GM23338 (cell line): ENCODE results near the gene MYLK. TPM values are rescaled to one million over a fixed set of nuclear protein-coding genes. Genes with fewer than 3 reads are reported as not detected.

ENCODE experiments used
- ATAC-seq: fragments of 200-7000 bp; cut with Tn5 transposase; 3 replicates; pipeline ENCODE4 v1.9.1; 2020
- DNase-seq: peaks from one replicate; pipeline ENCODE4 v3.0.0-alpha.2; 2015; ENCODE audit warnings: low spot score
- H2AFZ ChIP-seq: fragments of 200-600 bp; sonication (generic); 2 replicates; pipeline ENCODE4 v1.8.0; 2016; ENCODE audit warnings: antibody characterized with exemption, mild to moderate bottlenecking, moderate library complexity
- H3F3A ChIP-seq: fragments of 200-600 bp; sonication (generic); replicated peaks from 2 replicates; pipeline ENCODE4 v1.8.0; 2017; ENCODE audit warnings: antibody characterized with exemption, mixed run types, low read depth
- H3K27ac ChIP-seq: fragments of 200-600 bp; sonication (generic); 2 replicates; pipeline ENCODE4 v1.6.1; 2016; ENCODE audit warnings: low read depth
- H3K27me3 ChIP-seq: fragments of 200-600 bp; sonication (generic); 2 replicates; pipeline ENCODE4 v1.8.0; 2016; ENCODE audit warnings: mild to moderate bottlenecking, mixed run types, moderate library complexity; ENCODE audit not compliant: insufficient read depth
- H3K36me3 ChIP-seq: fragments of 200-600 bp; sonication (generic); 2 replicates; pipeline ENCODE4 v1.8.0; 2016; ENCODE audit warnings: mild to moderate bottlenecking; ENCODE audit not compliant: insufficient read depth
- H3K4me1 ChIP-seq: fragments of 200-600 bp; sonication (generic); 2 replicates; pipeline ENCODE4 v1.8.0; 2016; ENCODE audit warnings: mild to moderate bottlenecking, moderate library complexity; ENCODE audit not compliant: insufficient read depth
- H3K4me2 ChIP-seq: fragments of 200-600 bp; sonication (generic); 2 replicates; pipeline ENCODE4 v1.7.1; 2017; ENCODE audit warnings: mixed run types
- H3K4me3 ChIP-seq: fragments of 200-600 bp; sonication (generic); 2 replicates; pipeline ENCODE4 v1.6.1; 2016; ENCODE audit warnings: mixed run types
- H3K79me2 ChIP-seq: fragments of 200-600 bp; sonication (generic); replicated peaks from 2 replicates; pipeline ENCODE4 v1.8.0; 2017; ENCODE audit warnings: mild to moderate bottlenecking; ENCODE audit not compliant: insufficient read depth
- H3K9me2 ChIP-seq: fragments of 200-600 bp; sonication (generic); 2 replicates; pipeline ENCODE4 v1.8.0; 2017; ENCODE audit not compliant: insufficient read depth
- H4K20me1 ChIP-seq: fragments of 200-600 bp; sonication (generic); replicated peaks from 2 replicates; pipeline ENCODE4 v1.8.0; 2017; ENCODE audit warnings: mild to moderate bottlenecking; ENCODE audit not compliant: insufficient read depth
- H3K27ac Mint-ChIP-seq: 2 replicates; pipeline ENCODE4 v1.8.0; 2020; ENCODE audit warnings: inconsistent platforms, mild to moderate bottlenecking, moderate library complexity, mixed read lengths
- H3K27me3 Mint-ChIP-seq: 3 replicates; pipeline ENCODE4 v1.8.0; 2022; ENCODE audit warnings: low read depth, mild to moderate bottlenecking, moderate library complexity, mixed read lengths, inconsistent platforms; ENCODE audit not compliant: insufficient read depth, poor library complexity
- H3K36me3 Mint-ChIP-seq: 3 replicates; pipeline ENCODE4 v1.8.0; 2021; ENCODE audit warnings: low read depth, mild to moderate bottlenecking, inconsistent platforms, moderate library complexity, mixed read lengths
- H3K4me1 Mint-ChIP-seq: 3 replicates; pipeline ENCODE4 v1.8.0; 2020; ENCODE audit warnings: mild to moderate bottlenecking, inconsistent platforms, mixed read lengths
- H3K4me3 Mint-ChIP-seq: 3 replicates; pipeline ENCODE4 v1.8.0; 2021; ENCODE audit warnings: moderate library complexity, mild to moderate bottlenecking, inconsistent platforms, mixed read lengths
- H3K9me3 Mint-ChIP-seq: 3 replicates; pipeline ENCODE4 v1.8.0; 2020; ENCODE audit warnings: moderate library complexity, mild to moderate bottlenecking, inconsistent platforms, mixed read lengths
- CREB1 ChIP-seq: fragments of 250-450 bp; sonication (Bioruptor Pico); IDR thresholded peaks from 2 replicates; pipeline ENCODE4 v1.5.0; 2020; ENCODE audit warnings: low read depth, mild to moderate bottlenecking, moderate library complexity
- ETS1 ChIP-seq: IDR thresholded peaks from 2 replicates; pipeline ENCODE4 v1.6.1; 2016; ENCODE audit warnings: antibody characterized with exemption
- EZH2 ChIP-seq: fragments of 200-600 bp; sonication (generic); IDR thresholded peaks from one replicate; pipeline ENCODE4 v1.8.0; 2017; ENCODE audit warnings: antibody characterized with exemption, mild to moderate bottlenecking, low read depth; ENCODE audit not compliant: unreplicated experiment
- POLR2AphosphoS5 ChIP-seq: IDR thresholded peaks from 2 replicates; pipeline ENCODE4 v1.6.1; 2016; ENCODE audit warnings: antibody characterized with exemption, low read depth
- ZNF462 ChIP-seq: fragments of 250-450 bp; sonication (Bioruptor Pico); IDR thresholded peaks from 2 replicates; pipeline ENCODE4 v1.5.0; 2020; ENCODE audit warnings: mild to moderate bottlenecking, moderate library complexity
- polyA plus RNA-seq: library from polyadenylated mRNA; unstranded; fragments of >200 nt; fragmentation: Nextera tagmentation; extraction: Ambion mirVana; gene quantifications from 2 replicates; pipeline ENCODE4 v1.2.1, GENCODE V29; 2016
- total RNA-seq: library from RNA; depleted of rRNA; stranded (reverse); fragments of >200 nt; shearing (Covaris generic); gene quantifications from 2 replicates; pipeline ENCODE4 v1.2.3, GENCODE V29; 2014

The MYLK gene
- total and polyA plus RNA-seq, 2 experiments from 2014 or later, result 11.5 to 17.9 TPM

GRCh38 chr3:123919353-123919752, 35.2 kb upstream of the MYLK start (continued):
- TF ChIP-seq ZNF462 (CRISPR knock-in tag) (no peak), EZH2 (no peak), POLR2AphosphoS5 (no peak)

GRCh38 chr3:123914829-123915228, 30.7 kb upstream of the MYLK start:
- Histone ChIP-seq H3K36me3 (no peaks in the 10 kb centered on the region), H3K27ac (no peak overlapping the region), H3K4me1 (no peaks in the 10 kb centered on the region), H3K4me2 (no peak overlapping the region), H3K27me3 (no peaks in the 10 kb centered on the region), H2AFZ (no peak overlapping the region), H3K9me2 (no peaks in the 10 kb centered on the region), H3K4me3 (no peak overlapping the region), H4K20me1 (no peaks in the 10 kb centered on the region), H3F3A (no peaks in the 10 kb centered on the region), H3K79me2 (no peaks in the 10 kb centered on the region)
- Mint-ChIP-seq H3K4me3 (no peak overlapping the region), H3K4me1 (peaks cover 3% of the 10 kb centered on the region; the same call in 1 of the 3 replicates), H3K27ac (no peak overlapping the region), H3K36me3 (peaks cover 6% of the 10 kb centered on the region), H3K9me3 (no peaks in the 10 kb centered on the region), H3K27me3 (peaks cover 3% of the 10 kb centered on the region)
- DNase-seq (peak; percentile 2), ATAC-seq (no peak)
- TF ChIP-seq CREB1 (no peak), ZNF462 (CRISPR knock-in tag) (no peak), ETS1 (no peak)
